ENCODE results near the gene MAGED2.

DNA sequence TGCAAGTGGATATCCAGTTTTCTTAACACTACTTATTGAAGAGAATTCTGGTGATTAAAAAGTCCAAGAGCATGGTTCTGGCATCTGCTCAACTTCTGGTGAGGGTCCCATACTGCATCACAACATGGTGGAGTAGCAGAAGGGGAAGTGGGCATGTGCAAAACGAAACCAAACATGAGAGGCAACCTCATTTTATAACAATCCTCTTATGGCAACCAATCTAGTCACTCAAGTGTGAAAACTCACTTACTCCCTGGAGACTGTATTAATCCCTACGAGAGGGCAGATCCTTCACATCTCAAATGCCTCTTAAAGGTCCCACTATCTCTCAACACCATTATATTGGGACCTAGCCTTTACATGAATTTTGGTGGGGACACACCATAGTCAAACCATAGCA is 57.7 kb downstream of the MAGED2 start:
- no peak for TF ChIP-seq CTCF (IDR thresholded peaks at IDR 0.05)
- no peak for TF ChIP-seq JUND (IDR thresholded peaks at IDR 0.05)
- no peak for TF ChIP-seq RAD21 (IDR thresholded peaks at IDR 0.05; ENCODE audit: low read length)
- TF ChIP-seq MXI1 (IDR thresholded peaks at IDR 0.05; ENCODE audit: low read depth, low read length) = no peak
- no peak for TF ChIP-seq POLR2AphosphoS5 (IDR thresholded peaks at IDR 0.05; ENCODE audit: low read depth, low read length)
- TF ChIP-seq, protein P1, sequence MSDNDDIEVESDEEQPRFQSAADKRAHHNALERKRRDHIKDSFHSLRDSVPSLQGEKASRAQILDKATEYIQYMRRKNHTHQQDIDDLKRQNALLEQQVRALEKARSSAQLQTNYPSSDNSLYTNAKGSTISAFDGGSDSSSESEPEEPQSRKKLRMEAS (IDR thresholded peaks at IDR 0.05; ENCODE audit: low read depth) = no peak
- no peak for TF ChIP-seq REST (IDR thresholded peaks at IDR 0.05; ENCODE audit: low read depth, low read length)
- no peak for TF ChIP-seq RCOR1 (IDR thresholded peaks at IDR 0.05; ENCODE audit: low read length)
- TF ChIP-seq SIN3A (IDR thresholded peaks at IDR 0.05; ENCODE audit: borderline replicate concordance, low read depth, low read length) = no peak

Data from SK-N-SH (cell line).